Measurements from ENCODE around the gene DAAM1.

Gene DAAM1

DNA sequence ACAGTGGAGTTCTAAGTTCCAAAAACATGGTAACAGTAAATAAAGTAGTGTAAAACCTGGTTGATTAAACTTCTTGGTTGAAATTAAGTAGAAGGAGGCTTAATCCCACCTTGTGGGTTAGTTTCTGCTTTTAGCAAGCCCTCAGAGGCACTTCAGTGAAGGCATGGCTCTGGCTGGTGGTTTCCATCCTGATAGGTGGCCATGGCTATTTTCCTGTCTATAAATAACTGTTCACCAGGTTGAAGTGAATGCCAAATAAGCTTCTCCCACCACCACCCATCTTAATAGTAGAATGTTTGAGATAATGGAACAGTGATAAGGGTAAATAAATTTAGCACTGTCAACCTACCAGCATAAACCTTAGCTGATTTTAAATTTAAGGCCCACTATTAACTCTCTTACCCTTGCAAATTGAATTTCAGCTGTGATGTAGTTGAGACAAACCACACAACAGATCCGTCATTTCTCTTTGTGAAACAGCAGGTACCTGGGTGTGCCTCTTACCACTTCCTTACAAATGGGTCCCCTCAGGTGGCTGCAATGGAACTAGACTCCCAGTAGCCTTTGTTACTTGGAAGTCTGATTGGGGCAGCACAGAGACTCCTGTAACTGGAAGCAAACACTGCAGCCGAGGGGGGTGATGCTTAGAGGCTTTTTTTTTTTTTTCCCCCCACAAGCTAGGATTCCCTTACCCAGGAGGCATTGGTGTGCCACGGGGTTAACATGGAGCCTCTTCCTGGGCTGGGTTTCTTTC, 41.4 kb downstream of the DAAM1 start:
- ATAC-seq (ENCODE audit: insufficient read depth, low read depth) (no peak), DNase-seq (no peak)
- Histone ChIP-seq H3K27ac (ENCODE audit: low read length) (no peak overlapping the region), H3K4me1 (ENCODE audit: insufficient read depth, low read length) (no peaks in the 10 kb centered on the region), H4K20me1 (ENCODE audit: insufficient read depth, low read length) (no peaks in the 10 kb centered on the region), H3K4me3 (ENCODE audit: low read depth in 1 of 2, low read length in 2 of 2) (no peak overlapping the region), H3K9me3 (ENCODE audit: insufficient read depth, low read length, severe bottlenecking) (no peaks in the 10 kb centered on the region), H3K36me3 (ENCODE audit: insufficient read depth, low read length) (no peaks in the 10 kb centered on the region), H3K9ac (ENCODE audit: low read depth, low read length) (no peak overlapping the region), H3K4me2 (ENCODE audit: insufficient read depth, low read length) (no peak overlapping the region), H2AFZ (ENCODE audit: low read depth, low read length) (no peak overlapping the region), H3K27me3 (ENCODE audit: insufficient read depth, low read length, poor library complexity) (no peaks in the 10 kb centered on the region), H3K79me2 (ENCODE audit: insufficient read depth, low read length) (no peaks in the 10 kb centered on the region)
- TF ChIP-seq EZH2 (IDR thresholded peaks at IDR 0.05; ENCODE audit: borderline replicate concordance, low read depth, low read length, severe bottlenecking), result no peak
- TF ChIP-seq, protein P1, sequence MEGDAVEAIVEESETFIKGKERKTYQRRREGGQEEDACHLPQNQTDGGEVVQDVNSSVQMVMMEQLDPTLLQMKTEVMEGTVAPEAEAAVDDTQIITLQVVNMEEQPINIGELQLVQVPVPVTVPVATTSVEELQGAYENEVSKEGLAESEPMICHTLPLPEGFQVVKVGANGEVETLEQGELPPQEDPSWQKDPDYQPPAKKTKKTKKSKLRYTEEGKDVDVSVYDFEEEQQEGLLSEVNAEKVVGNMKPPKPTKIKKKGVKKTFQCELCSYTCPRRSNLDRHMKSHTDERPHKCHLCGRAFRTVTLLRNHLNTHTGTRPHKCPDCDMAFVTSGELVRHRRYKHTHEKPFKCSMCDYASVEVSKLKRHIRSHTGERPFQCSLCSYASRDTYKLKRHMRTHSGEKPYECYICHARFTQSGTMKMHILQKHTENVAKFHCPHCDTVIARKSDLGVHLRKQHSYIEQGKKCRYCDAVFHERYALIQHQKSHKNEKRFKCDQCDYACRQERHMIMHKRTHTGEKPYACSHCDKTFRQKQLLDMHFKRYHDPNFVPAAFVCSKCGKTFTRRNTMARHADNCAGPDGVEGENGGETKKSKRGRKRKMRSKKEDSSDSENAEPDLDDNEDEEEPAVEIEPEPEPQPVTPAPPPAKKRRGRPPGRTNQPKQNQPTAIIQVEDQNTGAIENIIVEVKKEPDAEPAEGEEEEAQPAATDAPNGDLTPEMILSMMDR (IDR thresholded peaks at IDR 0.05; ENCODE audit: borderline replicate concordance, extremely low read depth, low read length, poor library complexity, severe bottlenecking), result no peak

- Histone ChIP-seq H3K9ac (ENCODE audit: low read depth, low read length) (no peak overlapping the region), H2AFZ (ENCODE audit: low read depth, low read length) (no peak overlapping the region), H3K4me1 (ENCODE audit: insufficient read depth, low read length) (no peaks in the 10 kb centered on the region), H3K36me3 (ENCODE audit: insufficient read depth, low read length) (no peaks in the 10 kb centered on the region), H3K79me2 (ENCODE audit: insufficient read depth, low read length) (no peaks in the 10 kb centered on the region), H4K20me1 (ENCODE audit: insufficient read depth, low read length) (no peaks in the 10 kb centered on the region), H3K27ac (ENCODE audit: low read length) (no peak overlapping the region), H3K4me3 (ENCODE audit: low read depth in 1 of 2, low read length in 2 of 2) (no peak overlapping the region), H3K4me2 (ENCODE audit: insufficient read depth, low read length) (no peak overlapping the region), H3K27me3 (ENCODE audit: insufficient read depth, low read length, poor library complexity) (no peaks in the 10 kb centered on the region), H3K9me3 (ENCODE audit: insufficient read depth, low read length, severe bottlenecking) (no peaks in the 10 kb centered on the region)
- DNase-seq (no peak), ATAC-seq (ENCODE audit: insufficient read depth, low read depth) (no peak)
- TF ChIP-seq, protein P1 (IDR thresholded peaks at IDR 0.05; ENCODE audit: borderline replicate concordance, extremely low read depth, low read length, poor library complexity, severe bottlenecking), result no peak
- TF ChIP-seq EZH2 (IDR thresholded peaks at IDR 0.05; ENCODE audit: borderline replicate concordance, low read depth, low read length, severe bottlenecking), result no peak
These were observed 47.7 kb downstream of the DAAM1 start for GRCh38 chr14:59236195-59236594.

DNA sequence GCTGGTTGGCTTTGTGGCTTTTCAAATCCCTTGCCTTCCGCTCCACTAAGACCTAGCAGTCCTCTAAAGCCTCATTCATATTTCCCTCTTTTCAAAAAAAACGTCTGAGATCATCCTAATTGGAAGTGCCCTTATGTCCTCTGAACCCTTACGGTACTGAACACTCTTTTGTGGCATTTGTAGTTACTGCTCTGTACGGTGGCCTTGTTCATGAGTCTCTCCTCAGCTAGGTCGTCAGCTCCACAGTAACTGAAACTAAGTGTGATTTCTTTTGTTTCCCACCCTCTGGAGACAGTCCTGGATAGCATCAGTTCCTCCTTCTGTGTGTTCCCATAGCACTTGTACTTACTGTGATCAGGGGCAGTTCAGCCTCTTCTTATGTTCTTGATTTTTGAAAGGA, 49.7 kb downstream of the DAAM1 start:
- Histone ChIP-seq H3K27me3 (ENCODE audit: insufficient read depth, low read length, poor library complexity) (no peaks in the 10 kb centered on the region), H3K4me2 (ENCODE audit: insufficient read depth, low read length) (no peak overlapping the region), H3K4me1 (ENCODE audit: insufficient read depth, low read length) (no peaks in the 10 kb centered on the region), H3K36me3 (ENCODE audit: insufficient read depth, low read length) (no peaks in the 10 kb centered on the region), H2AFZ (ENCODE audit: low read depth, low read length) (no peak overlapping the region), H4K20me1 (ENCODE audit: insufficient read depth, low read length) (no peaks in the 10 kb centered on the region), H3K9ac (ENCODE audit: low read depth, low read length) (no peak overlapping the region), H3K9me3 (ENCODE audit: insufficient read depth, low read length, severe bottlenecking) (no peaks in the 10 kb centered on the region), H3K79me2 (ENCODE audit: insufficient read depth, low read length) (no peaks in the 10 kb centered on the region), H3K4me3 (ENCODE audit: low read depth in 1 of 2, low read length in 2 of 2) (no peak overlapping the region), H3K27ac (ENCODE audit: low read length) (no peak overlapping the region)
- DNase-seq, result no peak
- TF ChIP-seq, protein P1 (IDR thresholded peaks at IDR 0.05; ENCODE audit: borderline replicate concordance, extremely low read depth, low read length, poor library complexity, severe bottlenecking), result no peak
- no peak for TF ChIP-seq EZH2 (IDR thresholded peaks at IDR 0.05; ENCODE audit: borderline replicate concordance, low read depth, low read length, severe bottlenecking)
- ATAC-seq (ENCODE audit: insufficient read depth, low read depth), result no peak
